AG04450 (cell line): Measurements from ENCODE around the gene ILRUN. TPM values are rescaled to one million over a fixed set of nuclear protein-coding genes. Genes with fewer than 3 reads are reported as not detected.
"Not testable (repeated sequence)": the region's sequence is repeated elsewhere in the genome, so short reads cannot be mapped to it uniquely, and the experiment has no call there.

Experiments used
- CTCF ChIA-PET: fragments of 300-600, 350-600 bp; formaldehyde crosslinking; extraction: SDS; loops from one replicate; lab custom pipeline; 2022; ENCODE audit warnings: antibody characterized with exemption, inconsistent platforms; lab: Charles Lee
- POLR2A ChIA-PET: fragments of 350-600 bp; formaldehyde crosslinking; extraction: SDS; loops from one replicate; lab custom pipeline; 2021; ENCODE audit warnings: antibody characterized with exemption, inconsistent platforms; lab: Yijun Ruan, JAX
- DNase-seq: peaks from one replicate; pipeline ENCODE4 v3.0.0-alpha.2; 2011; ENCODE audit warnings: low read depth, low spot score
- H3K27ac ChIP-seq: one replicate; pipeline ENCODE4 v1.5.1; 2012; ENCODE audit warnings: low read depth, low read length, control low read depth
- H3K27me3 ChIP-seq: one replicate; pipeline ENCODE4 v1.6.0; 2012; ENCODE audit warnings: low read length; ENCODE audit not compliant: control insufficient read depth, insufficient read depth
- H3K4me3 ChIP-seq: 2 replicates; pipeline ENCODE4 v1.5.1; 2011; ENCODE audit warnings: mild to moderate bottlenecking, low read depth, low read length, control low read depth
- H3K9me3 ChIP-seq: 2 replicates; pipeline ENCODE4 v1.5.1; 2012; ENCODE audit warnings: low read length; ENCODE audit not compliant: control insufficient read depth, insufficient read depth
- polyA plus RNA-seq: library from polyadenylated mRNA; depleted of rRNA; stranded (reverse); fragments of >200 nt; gene quantifications from 2 replicates; pipeline ENCODE4 v1.2.3, GENCODE V29; 2011
- TF ChIP-seq, protein P1 (sequence below): IDR thresholded peaks from 2 replicates; pipeline ENCODE4 v1.5.1; 2011; ENCODE audit warnings: low read depth, low read length, control low read depth, inconsistent platforms

Gene ILRUN
- polyA plus RNA-seq, 1 experiment: 57.0 TPM

GRCh38 chr6:34676140-34676539 is 20.4 kb downstream of the ILRUN start:
- no peak for DNase-seq
- TF ChIP-seq, protein P1, sequence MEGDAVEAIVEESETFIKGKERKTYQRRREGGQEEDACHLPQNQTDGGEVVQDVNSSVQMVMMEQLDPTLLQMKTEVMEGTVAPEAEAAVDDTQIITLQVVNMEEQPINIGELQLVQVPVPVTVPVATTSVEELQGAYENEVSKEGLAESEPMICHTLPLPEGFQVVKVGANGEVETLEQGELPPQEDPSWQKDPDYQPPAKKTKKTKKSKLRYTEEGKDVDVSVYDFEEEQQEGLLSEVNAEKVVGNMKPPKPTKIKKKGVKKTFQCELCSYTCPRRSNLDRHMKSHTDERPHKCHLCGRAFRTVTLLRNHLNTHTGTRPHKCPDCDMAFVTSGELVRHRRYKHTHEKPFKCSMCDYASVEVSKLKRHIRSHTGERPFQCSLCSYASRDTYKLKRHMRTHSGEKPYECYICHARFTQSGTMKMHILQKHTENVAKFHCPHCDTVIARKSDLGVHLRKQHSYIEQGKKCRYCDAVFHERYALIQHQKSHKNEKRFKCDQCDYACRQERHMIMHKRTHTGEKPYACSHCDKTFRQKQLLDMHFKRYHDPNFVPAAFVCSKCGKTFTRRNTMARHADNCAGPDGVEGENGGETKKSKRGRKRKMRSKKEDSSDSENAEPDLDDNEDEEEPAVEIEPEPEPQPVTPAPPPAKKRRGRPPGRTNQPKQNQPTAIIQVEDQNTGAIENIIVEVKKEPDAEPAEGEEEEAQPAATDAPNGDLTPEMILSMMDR: no peak
- Histone ChIP-seq H3K27ac (no peak overlapping the region), H3K9me3 (no peaks in the 10 kb centered on the region), H3K4me3 (no peak overlapping the region), H3K27me3 (no peaks in the 10 kb centered on the region)
- ChIA-PET CTCF (no interaction called here), POLR2A (no interaction called here)

GRCh38 chr6:34674930-34675329 is 21.6 kb downstream of the ILRUN start:
- H3K27me3 ChIP-seq, H3K27ac ChIP-seq, H3K9me3 ChIP-seq, POLR2A ChIA-PET, DNase-seq, H3K4me3 ChIP-seq, CTCF ChIA-PET: not testable (repeated sequence)

- Histone ChIP-seq H3K27me3 (no peaks in the 10 kb centered on the region), H3K9me3 (no peaks in the 10 kb centered on the region), H3K4me3 (no peak overlapping the region), H3K27ac (no peak overlapping the region)
- POLR2A ChIA-PET: no interaction called here
- CTCF ChIA-PET: no interaction called here
- TF ChIP-seq, protein P1: no peak
- DNase-seq: no peak
Measured at GRCh38 chr6:34674268-34674639, 22.3 kb downstream of the ILRUN start.

GRCh38 chr6:34673064-34673463 is 23.5 kb downstream of the ILRUN start:
- H3K9me3 ChIP-seq: no peaks in the 10 kb centered on the region
- no peak for DNase-seq
- CTCF ChIA-PET: no interaction called here
- no peak overlapping the region for H3K4me3 ChIP-seq
- TF ChIP-seq, protein P1: no peak
- POLR2A ChIA-PET: no interaction called here
- no peaks in the 10 kb centered on the region for H3K27me3 ChIP-seq
- H3K27ac ChIP-seq: no peak overlapping the region

GRCh38 chr6:34672657-34673043 is 23.9 kb downstream of the ILRUN start:
- no peaks in the 10 kb centered on the region for H3K9me3 ChIP-seq

More at GRCh38 chr6:34672657-34673043, 23.9 kb downstream of the ILRUN start:
- TF ChIP-seq, protein P1: no peak
- Histone ChIP-seq H3K4me3 (no peak overlapping the region), H3K27ac (no peak overlapping the region), H3K27me3 (no peaks in the 10 kb centered on the region)
- DNase-seq: no peak
- POLR2A ChIA-PET: no interaction called here
- CTCF ChIA-PET: no interaction called here
